ENCODE measurements around the gene PDE4D.

- no peak for TF ChIP-seq RELA (CRISPR knock-in tag; IDR thresholded peaks at IDR 0.05; ENCODE audit: borderline replicate concordance)
- TF ChIP-seq CTCF (IDR thresholded peaks at IDR 0.05): no peak
- no peak for TF ChIP-seq ETV6 (CRISPR knock-in tag; IDR thresholded peaks at IDR 0.05)
- TF ChIP-seq ZNF317 (CRISPR knock-in tag; IDR thresholded peaks at IDR 0.05; ENCODE audit: borderline replicate concordance, low read depth): no peak
- TF ChIP-seq ATF6 (CRISPR knock-in tag; IDR thresholded peaks at IDR 0.05): no peak
These were observed 306.7 kb downstream of the PDE4D start for GRCh38 chr5:59586841-59587240.
